ENCODE data around the gene AHI1.

GRCh38 chr6:135322427-135323201 is 174.9 kb downstream of the AHI1 start:
- TF ChIP-seq EZH2 (IDR thresholded peaks at IDR 0.05; ENCODE audit: low read length) (no peak), CTCF (optimal IDR thresholded peaks at IDR 0.05 in 1 of 3, IDR thresholded peaks at IDR 0.05 in 1 of 3, conservative IDR thresholded peaks at IDR 0.05 in 1 of 3; ENCODE audit: extremely low read depth in 1 of 3, insufficient read depth in 2 of 3, low read length in 3 of 3) (no peak)

Measured in keratinocyte (primary cell).